CD4-positive, alpha-beta T cell (primary cell): ENCODE results near the gene CDH12. TPM values are rescaled to one million over a fixed set of nuclear protein-coding genes. Genes with fewer than 3 reads are reported as not detected.

Source experiments
- ATAC-seq: fragments of 200-7000 bp; cut with Tn5 transposase; one replicate; pipeline ENCODE4 v1.10.0; 2022; ENCODE audit warnings: mild to moderate bottlenecking; ENCODE audit not compliant: poor library complexity
- CTCF ChIA-PET: fragments of 350-600 bp; sonication (Branson Sonifier 250); formaldehyde crosslinking; loops from one replicate; lab custom pipeline; 2021; ENCODE audit warnings: antibody characterized with exemption, inconsistent platforms; lab: Charles Lee
- POLR2A ChIA-PET: fragments of 350-600 bp; sonication (Branson Sonifier 250); formaldehyde crosslinking; loops from one replicate; lab custom pipeline; 2021; ENCODE audit warnings: antibody characterized with exemption, inconsistent platforms; lab: Charles Lee
- DNase-seq, 14 experiments: peaks; one replicate each; pipeline ENCODE4 v3.0.0-alpha.2; 2013 to 2020; ENCODE audit warnings: mixed read lengths in 2 of 14
- H3K27ac ChIP-seq, 2 donors: one replicate each; pipeline versions ENCODE4 v1.5.1 to v1.7.0; 2013; ENCODE audit warnings: low read length in 2 of 2, low read depth in 1 of 2, mild to moderate bottlenecking in 1 of 2
- H3K27me3 ChIP-seq, 2 experiments: 1 replicate in 1 of 2; 2 replicates in 1 of 2; pipeline versions ENCODE4 v1.6.1 to v1.7.0; 2013; ENCODE audit warnings: low read length in 2 of 2, control low read depth in 1 of 2, mild to moderate bottlenecking in 1 of 2, moderate library complexity in 1 of 2; ENCODE audit not compliant: insufficient read depth in 2 of 2, control insufficient read depth in 1 of 2
- H3K36me3 ChIP-seq: one replicate; pipeline ENCODE4 v1.6.1; 2013; ENCODE audit warnings: low read length, control low read depth; ENCODE audit not compliant: insufficient read depth
- H3K4me1 ChIP-seq: one replicate; pipeline ENCODE4 v1.6.1; 2013; ENCODE audit warnings: low read length, control low read depth; ENCODE audit not compliant: insufficient read depth
- H3K4me3 ChIP-seq: one replicate; pipeline ENCODE4 v1.5.1; 2013; ENCODE audit warnings: mild to moderate bottlenecking, low read length, moderate library complexity
- H3K9me3 ChIP-seq, 2 experiments: 1 replicate in 1 of 2; 2 replicates in 1 of 2; pipeline versions ENCODE4 v1.6.1 to v1.7.0; 2013; ENCODE audit warnings: low read length in 2 of 2, mild to moderate bottlenecking in 2 of 2, control low read depth in 1 of 2, moderate library complexity in 1 of 2; ENCODE audit not compliant: control insufficient read depth in 1 of 2, insufficient read depth in 1 of 2
- H3K27ac Mint-ChIP-seq: one replicate; pipeline ENCODE4 v1.8.0; 2020; ENCODE audit warnings: mixed read lengths
- H3K27me3 Mint-ChIP-seq: one replicate; pipeline ENCODE4 v1.8.0; 2021; ENCODE audit warnings: mixed read lengths
- H3K36me3 Mint-ChIP-seq: one replicate; pipeline ENCODE4 v1.8.0; 2021; ENCODE audit warnings: low read depth, mixed read lengths
- H3K4me1 Mint-ChIP-seq: one replicate; pipeline ENCODE4 v1.8.0; 2021; ENCODE audit warnings: low read depth, mixed read lengths
- H3K4me3 Mint-ChIP-seq: one replicate; pipeline ENCODE4 v1.8.0; 2020; ENCODE audit warnings: mild to moderate bottlenecking, mixed read lengths
- H3K9me3 Mint-ChIP-seq: one replicate; pipeline ENCODE4 v1.8.0; 2020; ENCODE audit warnings: mixed read lengths
- intact Hi-C, 2 experiments: fragments of 100-400 bp; cut with DNase I in 1 of 2; cut with micrococcal nuclease in 1 of 2; formaldehyde crosslinking; loops; one replicate each; pipeline versions ENCODE4 v1.15.1 to v1.9.0; 2023 to 2025; cut with DNase I, micrococcal nuclease
- total RNA-seq, 174 experiments: library from RNA in 2 of 174; stranded (reverse) in 2 of 174; gene quantifications; one replicate each; pipeline ENCODE4 v1.2.3 and lab custom pipeline; 2021 to 2026
- TF ChIP-seq, protein P1 (sequence below): fragments of 200-600 bp; IDR thresholded peaks from one replicate; pipeline ENCODE4 v1.8.0; 2022; ENCODE audit warnings: antibody characterized with exemption, mild to moderate bottlenecking

CDH12 gene
- total RNA-seq, 2 experiments from 2014 or later, result not detected

DNA sequence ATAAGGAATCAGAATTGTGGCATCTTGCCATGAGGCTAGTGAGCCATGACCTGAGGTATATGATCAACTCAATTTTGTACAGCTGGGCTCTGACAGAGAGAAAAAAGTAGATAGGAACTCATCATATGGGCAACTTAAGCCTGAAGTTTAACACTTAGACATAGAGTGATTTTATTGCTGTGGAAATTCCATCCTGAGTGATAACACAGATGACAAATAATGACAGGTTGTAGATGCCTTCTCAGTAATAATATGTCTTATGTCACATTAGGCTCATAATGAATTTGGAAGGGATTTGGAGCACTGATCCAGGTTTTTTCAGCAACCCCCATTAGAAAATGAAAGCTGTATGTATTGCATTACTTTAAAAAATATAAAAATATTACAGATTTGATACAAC lies 744.6 kb downstream of the CDH12 start:
- no peak overlapping the region for H3K4me3 ChIP-seq
- no peaks in the 10 kb centered on the region for H3K36me3 ChIP-seq
- no peaks in the 10 kb centered on the region for H3K4me1 ChIP-seq
- Mint-ChIP-seq H3K27ac (no peak overlapping the region), H3K9me3 (peaks cover 10% of the 10 kb centered on the region), H3K27me3 (no peaks in the 10 kb centered on the region), H3K4me1 (no peaks in the 10 kb centered on the region), H3K4me3 (no peak overlapping the region), H3K36me3 (no peaks in the 10 kb centered on the region)
- H3K9me3 ChIP-seq, result no peaks in the 10 kb centered on the region
- ATAC-seq (no peak), DNase-seq (no peak)
- no peaks in the 10 kb centered on the region for H3K27me3 ChIP-seq
- ChIA-PET POLR2A (no interaction called here), CTCF (no interaction called here)
- intact Hi-C loops, result no loop called here
- H3K27ac ChIP-seq, result no peak overlapping the region
- TF ChIP-seq, protein P1, sequence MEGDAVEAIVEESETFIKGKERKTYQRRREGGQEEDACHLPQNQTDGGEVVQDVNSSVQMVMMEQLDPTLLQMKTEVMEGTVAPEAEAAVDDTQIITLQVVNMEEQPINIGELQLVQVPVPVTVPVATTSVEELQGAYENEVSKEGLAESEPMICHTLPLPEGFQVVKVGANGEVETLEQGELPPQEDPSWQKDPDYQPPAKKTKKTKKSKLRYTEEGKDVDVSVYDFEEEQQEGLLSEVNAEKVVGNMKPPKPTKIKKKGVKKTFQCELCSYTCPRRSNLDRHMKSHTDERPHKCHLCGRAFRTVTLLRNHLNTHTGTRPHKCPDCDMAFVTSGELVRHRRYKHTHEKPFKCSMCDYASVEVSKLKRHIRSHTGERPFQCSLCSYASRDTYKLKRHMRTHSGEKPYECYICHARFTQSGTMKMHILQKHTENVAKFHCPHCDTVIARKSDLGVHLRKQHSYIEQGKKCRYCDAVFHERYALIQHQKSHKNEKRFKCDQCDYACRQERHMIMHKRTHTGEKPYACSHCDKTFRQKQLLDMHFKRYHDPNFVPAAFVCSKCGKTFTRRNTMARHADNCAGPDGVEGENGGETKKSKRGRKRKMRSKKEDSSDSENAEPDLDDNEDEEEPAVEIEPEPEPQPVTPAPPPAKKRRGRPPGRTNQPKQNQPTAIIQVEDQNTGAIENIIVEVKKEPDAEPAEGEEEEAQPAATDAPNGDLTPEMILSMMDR, result no peak

DNA sequence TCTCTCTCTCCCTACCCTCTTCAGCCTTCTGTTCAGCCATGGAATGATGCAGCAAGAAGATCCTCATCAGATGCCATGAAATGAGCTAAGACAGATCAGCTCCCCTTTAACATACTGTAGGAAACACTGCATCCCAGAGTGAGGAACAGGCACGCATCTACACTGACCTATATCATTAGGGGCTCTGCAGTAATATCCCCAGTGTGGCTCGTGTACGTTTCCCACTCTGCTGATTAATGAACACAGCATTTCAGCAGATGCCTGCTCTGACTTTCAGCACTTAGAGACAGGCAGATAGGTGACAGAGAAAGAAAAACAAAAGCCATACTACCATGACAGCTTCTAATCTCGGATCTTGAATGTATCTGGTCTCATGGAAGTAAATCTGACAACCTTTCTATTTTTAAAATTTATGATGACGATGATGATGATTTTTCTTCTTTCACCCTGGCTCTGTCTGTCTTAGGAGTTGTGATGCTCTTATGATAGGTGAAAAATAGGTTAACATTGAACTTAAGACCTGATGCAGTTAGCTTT lies 750.3 kb downstream of the CDH12 start:
- Mint-ChIP-seq H3K36me3 (no peaks in the 10 kb centered on the region), H3K27ac (no peak overlapping the region), H3K27me3 (no peaks in the 10 kb centered on the region), H3K9me3 (no peaks in the 10 kb centered on the region), H3K4me1 (no peaks in the 10 kb centered on the region), H3K4me3 (no peak overlapping the region)
- no peaks in the 10 kb centered on the region for H3K27me3 ChIP-seq
- H3K9me3 ChIP-seq, result peaks cover 0 to 5% of the 10 kb centered on the region in 2 experiments
- H3K4me1 ChIP-seq, result no peaks in the 10 kb centered on the region
- TF ChIP-seq, protein P1, result no peak
- POLR2A ChIA-PET, result no interaction called here
- H3K27ac ChIP-seq, result no peak overlapping the region
- CTCF ChIA-PET, result no interaction called here
- ATAC-seq, result no peak
- DNase-seq, result no peak
- intact Hi-C loops, result no loop called here
- H3K36me3 ChIP-seq, result no peaks in the 10 kb centered on the region
- H3K4me3 ChIP-seq, result no peak overlapping the region

DNA sequence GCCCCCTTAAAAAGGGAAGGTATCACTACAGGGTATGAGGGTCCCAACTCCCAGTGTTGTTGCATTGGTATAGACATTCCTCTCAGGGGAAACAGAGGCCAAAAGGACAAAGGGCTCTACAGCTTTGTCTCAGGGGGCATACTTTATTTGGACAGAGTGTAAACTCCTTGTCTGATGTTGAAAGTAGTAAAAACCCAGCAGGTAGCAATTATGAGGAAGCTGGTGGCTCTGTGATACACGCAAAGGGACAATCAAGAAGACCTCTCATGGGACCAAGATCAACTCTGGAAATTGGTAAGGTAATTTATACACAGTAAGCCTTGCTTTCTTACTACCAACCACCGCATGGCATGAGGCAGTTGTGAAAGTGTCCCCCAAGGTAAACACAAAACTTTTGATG lies 764.6 kb downstream of the CDH12 start:
- H3K27me3 Mint-ChIP-seq, result no peaks in the 10 kb centered on the region
- TF ChIP-seq, protein P1, result no peak
- no peak overlapping the region for H3K4me3 Mint-ChIP-seq
- no peak overlapping the region for H3K4me3 ChIP-seq
- peaks cover 5% of the 10 kb centered on the region for H3K9me3 Mint-ChIP-seq
- ChIA-PET POLR2A (no interaction called here), CTCF (no interaction called here)
- no peaks in the 10 kb centered on the region for H3K36me3 ChIP-seq
- no peak overlapping the region for H3K27ac ChIP-seq
- intact Hi-C loops, result no loop called here
- H3K27me3 ChIP-seq, result no peaks in the 10 kb centered on the region
- H3K9me3 ChIP-seq, result peaks cover 0 to 9% of the 10 kb centered on the region in 2 experiments
- no peaks in the 10 kb centered on the region for H3K36me3 Mint-ChIP-seq
- no peak for DNase-seq
- no peak overlapping the region for H3K27ac Mint-ChIP-seq
- no peaks in the 10 kb centered on the region for H3K4me1 Mint-ChIP-seq
- ATAC-seq, result no peak
- no peaks in the 10 kb centered on the region for H3K4me1 ChIP-seq
